SHP77 (cell line): ENCODE data around the gene HMCES.
"Not testable (repeated sequence)": the region's sequence is repeated elsewhere in the genome, so short reads cannot be mapped to it uniquely, and the experiment has no call there.

ENCODE experiments used
- DNase-seq, 2 experiments: peaks; one replicate each; lab custom pipeline; 2025; lab: John Stamatoyannopoulos, UW

Gene HMCES

DNA sequence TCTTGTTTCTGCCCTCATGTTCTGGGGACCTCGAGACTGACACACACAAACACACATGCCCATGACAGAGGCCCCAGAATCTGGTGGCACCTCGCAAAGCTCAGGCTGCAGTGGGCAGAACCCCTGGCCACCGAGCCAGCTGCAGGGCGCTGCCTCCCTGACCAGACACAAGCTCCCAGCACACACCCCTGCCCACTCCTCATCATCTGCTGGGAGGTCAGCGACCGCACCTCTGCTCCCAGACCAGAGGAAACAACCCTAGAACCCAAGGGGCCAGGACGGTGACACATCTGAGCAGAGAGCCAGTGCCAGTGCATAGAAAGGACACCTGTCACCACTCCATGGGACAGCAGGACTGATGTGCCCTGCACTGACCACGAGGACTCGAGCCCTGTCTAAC is 43.2 kb downstream of the HMCES start:
- no peak for DNase-seq

GRCh38 chr3:129323651-129324294 is 45.1 kb downstream of the HMCES start:
- no peak for DNase-seq

DNA sequence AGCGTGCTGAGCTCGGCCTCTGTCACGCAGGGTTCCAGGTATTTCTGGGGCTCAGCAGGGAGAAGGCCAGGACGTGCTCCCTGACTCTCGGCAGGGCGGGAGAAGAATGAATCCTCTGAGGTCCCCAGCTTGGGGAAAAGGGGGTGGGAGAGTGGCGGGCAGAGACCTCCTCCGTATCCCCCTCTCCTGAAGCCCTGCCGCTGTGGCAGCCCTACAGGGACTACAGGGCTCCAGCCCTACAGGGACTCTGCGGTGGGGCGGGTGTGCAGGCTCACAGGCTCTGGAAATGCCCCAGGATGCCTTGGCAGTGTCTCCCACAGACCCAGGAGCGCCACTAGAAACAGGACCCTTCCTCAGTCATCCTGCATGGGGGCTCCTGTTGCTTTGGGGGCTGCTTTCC is 46.2 kb downstream of the HMCES start:
- DNase-seq: no peak

DNA sequence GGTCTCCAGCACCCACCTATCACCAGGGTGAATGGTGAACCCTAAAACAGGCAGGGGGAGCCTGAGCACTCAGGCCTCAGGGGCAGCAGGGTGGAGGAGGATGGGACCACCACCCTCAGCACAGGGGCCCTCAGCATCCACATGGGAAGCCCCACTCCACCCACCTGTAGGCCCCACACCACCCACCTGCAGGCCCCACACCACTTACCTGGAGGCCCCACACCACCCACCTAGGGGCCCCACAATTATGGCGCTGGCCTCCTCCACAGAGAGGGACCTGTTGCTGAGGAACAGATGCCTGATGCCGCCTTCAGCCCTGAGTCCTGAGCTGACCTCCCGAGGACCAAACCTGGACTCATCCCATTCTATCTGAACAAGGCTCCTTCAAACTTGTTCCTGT is 46.7 kb downstream of the HMCES start:
- no peak for DNase-seq

DNA sequence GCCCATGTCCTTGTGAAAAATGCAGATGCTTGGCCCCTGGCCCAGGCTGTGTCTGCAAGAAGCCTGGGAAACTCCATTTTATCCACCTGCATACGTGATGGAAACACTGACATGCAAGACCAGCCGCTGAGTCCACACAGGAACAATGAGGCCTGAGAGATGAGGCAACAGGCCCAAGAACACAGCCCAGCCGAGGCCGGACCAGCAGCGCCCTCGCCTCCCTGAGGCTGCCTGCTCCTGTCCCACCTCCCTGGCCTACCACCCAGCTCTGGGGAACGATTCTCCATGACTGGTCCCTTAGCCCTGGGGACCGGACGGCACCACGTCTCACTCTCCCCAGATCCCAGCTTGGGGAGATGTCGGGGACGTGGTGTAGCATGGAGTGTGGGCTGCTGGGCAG is 47.5 kb downstream of the HMCES start:
- DNase-seq: no peak

- DNase-seq: no peak
These were observed 47.9 kb downstream of the HMCES start for GRCh38 chr3:129326595-129326994.

- DNase-seq: no peak
These were observed 48.8 kb downstream of the HMCES start for GRCh38 chr3:129327510-129327909.

DNA sequence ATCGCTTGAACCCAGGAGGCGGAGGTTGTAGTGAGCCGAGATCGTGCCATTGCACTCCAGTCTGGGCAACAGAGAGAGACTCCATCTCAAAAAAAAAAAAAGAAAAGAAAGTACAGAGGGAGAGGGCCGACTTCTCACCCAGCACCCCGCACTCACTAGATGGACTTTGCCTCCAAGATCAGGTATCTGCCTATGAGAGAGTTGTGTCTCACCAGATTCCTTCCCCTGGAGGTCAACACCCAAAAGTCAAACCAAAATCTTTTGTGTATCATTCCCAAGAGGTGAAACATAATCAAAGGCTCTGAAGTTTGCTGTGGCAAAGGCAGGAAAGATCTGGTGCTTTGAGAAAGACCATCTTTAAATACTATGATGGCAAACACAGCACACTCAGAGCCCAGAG is 51.2 kb downstream of the HMCES start:
- DNase-seq: no peak

DNA sequence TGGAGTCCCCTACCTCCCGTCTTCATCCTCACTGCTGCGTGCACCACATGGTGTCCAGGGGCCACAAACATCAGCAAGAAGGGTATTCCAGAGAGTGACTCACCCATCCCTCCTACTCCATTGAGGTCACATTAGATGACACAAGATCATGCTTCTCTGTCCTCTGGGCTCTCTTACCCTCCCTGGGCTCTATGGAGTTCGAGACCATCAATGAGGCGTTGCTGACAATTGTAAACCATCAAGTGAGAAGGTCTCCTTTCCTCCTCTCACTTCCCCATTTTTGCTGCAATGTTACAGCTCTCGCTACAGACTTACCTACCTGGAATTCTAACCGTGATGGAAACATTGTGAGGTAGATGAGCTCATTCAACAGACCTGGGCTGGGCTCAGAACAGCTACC is 51.7 kb downstream of the HMCES start:
- DNase-seq: no peak

GRCh38 chr3:129333891-129334290 is 55.2 kb downstream of the HMCES start:
- DNase-seq: no peak

DNA sequence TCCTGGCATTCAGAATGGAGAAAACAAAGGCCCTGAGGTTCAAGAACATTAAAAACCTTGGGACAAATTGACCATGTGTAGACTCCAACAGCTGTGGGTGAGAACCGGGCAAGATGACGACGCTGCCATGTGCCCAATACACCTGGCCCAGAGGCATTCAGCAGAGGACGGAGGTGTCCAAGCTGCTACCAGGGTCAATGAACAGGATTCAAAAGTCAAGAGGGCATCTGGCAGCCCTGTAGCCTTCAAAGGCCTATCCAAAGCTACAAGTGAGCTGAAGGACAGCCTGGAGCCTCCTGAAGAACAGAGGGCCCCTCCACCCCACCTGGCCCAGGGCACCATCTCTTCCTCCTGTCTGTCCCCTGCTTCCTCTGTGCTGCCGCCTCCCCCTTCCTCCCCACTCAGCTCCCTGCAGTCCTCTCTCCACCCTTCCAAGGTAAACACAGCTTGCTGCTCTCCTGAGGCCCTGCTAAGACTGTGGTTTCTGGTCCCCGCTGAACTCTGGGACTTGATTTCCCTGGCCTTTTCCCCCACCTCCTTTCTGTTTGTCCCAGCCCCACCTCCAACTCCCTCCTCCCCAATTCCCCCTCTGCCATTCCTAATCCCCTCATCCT is 57.5 kb downstream of the HMCES start:
- DNase-seq: peak; percentile 54 to 57

- not testable (repeated sequence) for DNase-seq
These were observed 59.0 kb downstream of the HMCES start for GRCh38 chr3:129337719-129338118.

DNA sequence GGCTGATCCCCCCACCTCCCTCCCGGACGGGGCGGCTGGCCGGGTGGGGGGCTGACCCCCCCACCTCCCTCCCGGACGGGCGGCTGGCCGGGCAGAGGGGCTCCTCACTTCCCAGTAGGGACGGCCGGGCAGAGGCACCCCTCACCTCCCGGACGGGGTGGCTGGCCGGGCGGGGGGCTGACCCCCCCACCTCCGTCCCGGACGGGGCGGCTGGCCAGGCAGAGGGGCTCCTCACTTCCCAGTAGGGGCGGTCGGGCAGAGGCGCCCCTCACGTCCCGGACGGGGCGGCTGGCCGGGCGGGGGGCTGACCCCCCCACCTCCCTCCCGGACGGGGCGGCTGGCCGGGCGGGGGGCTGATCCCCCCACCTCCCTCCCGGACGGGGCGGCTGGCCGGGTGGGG is 60.5 kb downstream of the HMCES start:
- DNase-seq: not testable (repeated sequence)

DNA sequence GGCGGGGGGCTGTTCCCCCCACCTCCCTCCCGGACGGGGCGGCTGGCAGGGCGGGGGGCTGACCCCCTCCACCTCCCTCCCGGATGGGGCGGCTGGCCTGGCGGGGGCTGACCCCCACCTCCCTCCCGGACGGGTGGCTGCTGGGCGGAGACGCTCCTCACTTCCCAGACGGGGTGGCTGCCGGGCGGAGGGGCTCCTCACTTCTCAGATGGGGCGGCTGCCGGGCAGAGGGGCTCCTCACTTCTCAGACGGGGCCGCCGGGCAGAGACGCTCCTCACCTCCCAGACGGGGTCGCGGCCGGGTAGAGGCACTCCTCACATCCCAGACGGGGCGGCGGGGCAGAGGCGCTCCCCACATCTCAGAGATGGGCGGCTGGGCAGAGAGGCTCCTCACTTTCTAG is 61.2 kb downstream of the HMCES start:
- DNase-seq: not testable (repeated sequence)

- DNase-seq: no peak
These were observed 62.9 kb downstream of the HMCES start for GRCh38 chr3:129341331-129342141.

GRCh38 chr3:129343643-129344360 is 65.1 kb downstream of the HMCES start:
- no peak for DNase-seq

DNA sequence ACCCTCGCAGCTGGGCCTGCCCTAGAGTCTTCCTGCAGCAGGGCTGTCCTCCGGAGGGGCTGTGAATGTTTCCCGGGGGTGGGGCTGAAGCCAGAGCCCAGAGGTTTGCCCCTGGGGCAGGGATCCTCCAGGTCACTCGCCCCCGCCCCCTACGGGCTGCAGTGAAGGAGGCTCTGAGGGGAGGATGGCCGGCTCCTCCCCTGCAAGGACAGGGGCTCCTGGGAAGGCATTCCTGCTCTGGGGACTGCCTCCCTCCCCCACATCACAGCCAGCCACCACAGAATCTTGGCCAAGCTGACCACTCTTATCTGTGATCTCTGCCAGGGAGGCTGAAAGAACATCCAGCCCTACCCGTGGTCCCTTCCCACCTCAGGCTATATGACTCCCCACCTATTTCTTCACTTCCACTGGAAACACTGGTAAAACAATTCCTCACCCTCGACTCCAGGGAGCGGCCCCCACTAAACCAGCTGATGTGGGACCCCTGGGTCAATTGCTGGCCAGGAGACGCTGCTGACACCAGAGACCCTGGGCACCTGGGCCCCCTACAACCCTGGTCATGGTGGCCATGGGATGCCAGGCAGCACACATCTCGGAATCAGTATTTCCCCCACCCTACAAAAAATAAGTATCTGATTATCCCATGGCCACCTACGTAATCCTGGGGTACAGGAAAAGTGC is 66.0 kb downstream of the HMCES start:
- DNase-seq: no peak

DNA sequence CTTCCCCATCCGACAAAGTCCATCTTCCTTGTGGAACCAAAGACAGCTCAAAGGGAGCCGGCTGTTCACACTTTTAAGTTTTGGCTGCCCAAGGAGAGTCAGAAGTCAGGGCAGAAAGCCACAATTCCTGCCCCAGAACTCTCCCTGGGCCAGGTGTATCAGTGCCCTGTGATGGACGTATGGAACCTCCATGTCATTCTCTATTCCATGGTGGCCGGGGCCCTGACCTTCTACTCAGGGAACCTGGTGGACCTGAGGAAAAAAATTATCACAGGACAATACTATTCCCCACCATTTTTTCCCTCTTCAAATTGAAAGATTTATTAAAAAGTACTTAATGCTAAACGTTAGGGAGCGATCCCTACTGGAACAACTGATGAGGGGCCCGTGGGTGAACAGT is 66.6 kb downstream of the HMCES start:
- no peak for DNase-seq

DNA sequence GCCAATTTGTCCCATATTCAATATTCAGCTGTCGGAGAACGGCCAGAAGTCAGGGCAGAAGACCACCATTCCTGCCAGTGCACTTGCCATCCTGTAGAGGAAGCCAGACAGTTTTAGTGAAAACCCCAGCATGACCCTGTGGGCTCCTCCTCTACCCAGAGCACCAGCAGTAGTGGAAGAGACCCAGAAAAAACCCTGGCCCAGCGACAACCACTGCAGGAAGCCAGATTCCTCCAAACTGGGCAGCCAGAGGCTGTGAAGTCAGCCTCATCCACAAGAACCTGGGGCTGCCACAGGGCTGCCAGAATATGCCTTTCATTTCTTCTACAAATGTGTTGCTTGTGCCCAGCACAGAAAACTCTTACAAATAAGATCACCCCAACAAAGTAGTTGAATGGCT is 67.3 kb downstream of the HMCES start:
- no peak for DNase-seq

DNA sequence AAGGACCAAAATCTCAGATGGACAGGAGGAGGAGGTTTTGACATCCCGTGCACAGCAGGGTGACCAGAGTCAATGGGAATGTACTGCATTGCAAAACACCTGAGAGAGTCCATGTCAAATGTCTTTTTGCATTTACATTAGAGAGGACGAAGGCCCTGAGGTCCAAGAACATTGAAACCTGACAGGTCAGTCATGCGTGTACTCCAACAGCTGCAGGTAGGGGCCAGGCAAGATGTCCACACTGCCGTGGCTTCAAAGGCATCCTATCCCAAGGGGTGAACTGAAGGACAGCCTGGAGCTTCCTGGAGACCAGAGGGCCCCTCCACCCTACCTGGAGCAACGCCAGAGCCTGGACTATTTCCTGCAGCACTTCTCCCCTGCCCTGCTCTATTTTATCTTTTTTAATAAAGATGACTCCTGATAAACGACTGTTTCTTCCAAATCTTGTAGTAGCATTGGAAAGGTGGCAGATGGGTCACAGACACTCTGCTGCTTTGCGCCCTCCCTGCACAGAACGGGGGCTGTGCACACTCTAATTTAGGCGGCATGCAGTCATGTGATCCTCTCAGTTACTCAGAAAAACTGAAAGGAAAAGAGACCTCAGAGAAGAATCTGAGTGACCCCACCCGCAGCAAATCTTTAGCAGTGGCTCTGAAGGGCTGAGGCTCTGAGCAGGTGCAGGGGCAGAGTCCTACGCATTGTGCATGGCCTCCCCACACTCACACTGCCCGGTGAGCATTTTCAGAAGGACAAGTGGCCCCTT is 68.2 kb downstream of the HMCES start:
- no peak for DNase-seq

DNA sequence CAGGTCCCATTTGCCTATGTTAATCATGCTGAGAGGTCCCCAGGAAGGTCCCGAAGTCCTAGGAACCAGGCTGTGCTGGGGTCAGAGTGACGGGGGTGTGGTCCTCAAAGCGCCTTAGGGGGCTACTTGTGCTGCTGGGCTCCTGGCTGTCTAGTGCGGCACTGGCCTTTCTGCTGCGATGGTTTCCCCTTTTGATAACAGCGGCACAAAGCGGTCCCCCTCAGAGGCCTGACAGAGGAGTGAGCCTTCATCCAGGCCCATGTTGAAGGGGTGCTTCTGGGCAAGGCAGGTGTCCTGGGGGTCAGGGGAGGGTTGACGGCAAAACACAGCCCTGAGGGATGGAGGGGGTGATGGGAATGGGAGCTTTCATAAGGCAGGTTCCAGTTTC is 68.8 kb downstream of the HMCES start:
- DNase-seq: no peak
